ENCODE data around the gene KCNS1.
A peak's percentile ranks its signal among the peaks of the same experiment; 100 is the strongest.

KCNS1 gene

GRCh38 chr20:45105317-45105716, 4.4 kb upstream of the KCNS1 start:
- no peak for DNase-seq

DNA sequence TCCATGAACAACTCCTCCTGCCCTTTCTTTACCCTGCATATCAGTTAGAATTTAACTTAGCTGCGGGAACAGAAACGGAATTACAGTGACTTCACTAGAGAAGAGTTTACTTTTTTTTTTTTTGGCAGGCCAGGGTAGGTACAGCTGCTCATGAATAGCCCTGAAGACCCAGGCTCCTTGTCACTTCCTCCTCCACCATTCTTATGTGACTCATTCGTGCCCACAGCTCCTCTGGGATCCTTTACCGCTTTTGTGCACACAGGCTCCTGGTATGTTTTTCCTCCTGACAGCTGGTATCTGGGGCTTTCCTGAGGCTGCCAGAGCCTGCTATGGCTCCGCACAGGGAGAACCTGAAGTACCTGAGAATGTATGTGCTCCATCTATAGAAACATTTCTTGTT, 3.9 kb upstream of the KCNS1 start:
- no peak for DNase-seq

GRCh38 chr20:45103072-45103471, 2.1 kb upstream of the KCNS1 start:
- DNase-seq = no peak

DNA sequence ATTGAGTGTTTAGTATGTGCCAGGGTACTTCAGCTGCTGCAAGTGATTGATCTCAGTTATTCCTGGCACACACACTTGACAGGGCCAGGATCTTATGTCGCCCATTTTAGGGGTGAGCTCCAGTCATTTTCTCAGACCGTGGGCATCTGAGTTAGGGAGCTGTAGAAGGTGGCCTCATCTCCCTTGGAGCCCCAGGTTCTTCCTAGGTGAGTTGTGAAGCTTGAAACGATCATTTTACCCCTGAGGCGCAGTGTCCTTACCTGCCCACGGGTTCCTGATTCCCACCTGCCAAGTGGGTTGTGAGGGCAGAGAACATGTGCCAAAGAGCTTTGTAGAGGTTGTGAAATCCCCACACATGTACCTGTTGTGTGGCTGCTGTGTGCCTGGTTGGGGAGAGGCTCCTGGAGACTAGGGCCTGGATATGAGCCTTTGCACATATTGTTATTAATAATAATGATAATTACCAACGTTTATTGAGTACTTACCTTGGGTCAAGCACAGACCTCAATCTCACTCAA, 465 bp upstream of the KCNS1 start:
- no peak for DNase-seq

DNA sequence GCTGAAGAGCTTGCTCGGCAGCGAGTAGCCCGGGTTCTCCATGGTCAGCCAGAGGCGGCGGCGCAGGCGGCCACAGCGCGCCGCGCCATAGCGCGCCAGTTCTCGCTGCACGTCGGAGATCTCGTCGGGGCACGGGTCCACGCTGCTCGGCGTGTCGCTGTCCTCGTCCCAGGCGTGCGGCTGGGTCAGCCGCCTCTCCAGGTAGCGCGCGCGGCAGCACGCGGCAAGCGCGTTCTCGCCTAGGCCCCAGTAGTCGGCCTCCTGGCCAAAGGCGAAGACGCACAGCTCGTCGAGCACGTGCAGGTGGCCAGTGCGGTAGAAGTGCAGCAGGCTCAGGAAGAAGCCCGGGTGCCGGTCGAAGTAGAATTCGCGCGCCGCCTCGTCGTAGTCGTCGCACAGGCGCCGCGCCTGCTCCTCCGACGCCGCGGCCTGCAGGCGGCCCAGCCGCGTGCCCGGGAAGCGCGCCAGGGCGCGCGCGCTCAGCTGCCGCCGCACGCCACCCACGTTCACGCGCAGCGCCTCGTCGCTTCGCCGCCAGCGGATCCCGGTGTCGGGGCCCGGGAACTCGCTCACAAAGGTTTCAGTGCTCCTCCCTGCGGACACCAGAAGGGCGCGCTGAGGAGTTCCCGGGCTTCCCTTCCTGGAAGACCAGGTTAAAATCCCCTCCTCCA, 2.7 kb downstream of the KCNS1 start:
- no peak for DNase-seq

DNA sequence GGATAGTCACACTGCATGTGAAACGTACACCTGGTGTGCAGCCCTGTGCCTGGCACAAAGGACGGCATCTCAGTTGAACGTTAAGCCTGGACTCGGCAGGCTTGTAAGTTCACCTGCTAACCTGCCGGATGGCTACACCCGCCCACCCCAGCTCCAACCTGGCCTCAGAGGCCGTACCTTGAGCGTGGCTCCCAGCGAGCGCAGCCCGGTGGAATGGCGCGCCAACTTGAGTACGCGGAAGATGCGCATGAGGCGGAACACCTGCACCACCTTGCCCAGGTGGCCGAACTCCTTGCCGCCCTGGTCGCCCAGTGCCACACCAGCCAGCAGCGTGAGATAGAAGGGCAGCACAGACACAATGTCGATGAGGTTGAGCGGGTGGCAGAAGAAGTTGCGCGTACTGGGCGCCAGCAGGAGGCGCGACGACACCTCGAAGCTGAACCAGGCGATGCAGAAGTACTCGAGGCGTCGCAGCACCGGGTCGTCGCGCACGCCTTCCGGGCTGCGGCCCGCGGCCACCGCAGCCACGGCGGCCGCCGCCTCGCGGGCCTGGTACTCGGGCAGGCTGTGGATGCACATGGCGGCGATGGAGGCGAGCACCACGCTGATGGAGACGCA, 3.3 kb downstream of the KCNS1 start:
- no peak for DNase-seq

- no peak for DNase-seq
Observed at GRCh38 chr20:45096781-45097180, 4.1 kb downstream of the KCNS1 start.

DNA sequence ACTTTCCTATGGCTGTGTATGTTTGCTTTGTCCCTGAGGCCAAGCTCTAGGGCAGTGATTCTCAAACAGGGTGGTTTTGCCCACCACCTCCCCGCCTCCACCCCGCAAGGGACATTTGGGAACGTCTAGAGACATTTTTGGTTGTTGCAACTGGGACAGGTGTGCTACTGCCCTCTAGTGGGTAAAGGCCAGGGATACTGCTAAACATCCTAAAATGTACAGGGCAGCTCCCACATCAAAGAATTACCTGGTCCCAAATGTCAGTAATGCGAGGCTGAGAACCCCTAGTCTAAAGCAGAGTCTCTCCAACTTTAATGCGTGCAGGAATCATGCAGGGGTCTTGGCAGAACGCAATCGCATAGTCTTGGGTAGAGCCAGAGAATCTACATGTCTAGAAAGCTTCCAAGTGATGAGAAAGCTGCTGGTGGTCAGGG, 5.1 kb downstream of the KCNS1 start:
- DNase-seq = peak; percentile 32

DNA sequence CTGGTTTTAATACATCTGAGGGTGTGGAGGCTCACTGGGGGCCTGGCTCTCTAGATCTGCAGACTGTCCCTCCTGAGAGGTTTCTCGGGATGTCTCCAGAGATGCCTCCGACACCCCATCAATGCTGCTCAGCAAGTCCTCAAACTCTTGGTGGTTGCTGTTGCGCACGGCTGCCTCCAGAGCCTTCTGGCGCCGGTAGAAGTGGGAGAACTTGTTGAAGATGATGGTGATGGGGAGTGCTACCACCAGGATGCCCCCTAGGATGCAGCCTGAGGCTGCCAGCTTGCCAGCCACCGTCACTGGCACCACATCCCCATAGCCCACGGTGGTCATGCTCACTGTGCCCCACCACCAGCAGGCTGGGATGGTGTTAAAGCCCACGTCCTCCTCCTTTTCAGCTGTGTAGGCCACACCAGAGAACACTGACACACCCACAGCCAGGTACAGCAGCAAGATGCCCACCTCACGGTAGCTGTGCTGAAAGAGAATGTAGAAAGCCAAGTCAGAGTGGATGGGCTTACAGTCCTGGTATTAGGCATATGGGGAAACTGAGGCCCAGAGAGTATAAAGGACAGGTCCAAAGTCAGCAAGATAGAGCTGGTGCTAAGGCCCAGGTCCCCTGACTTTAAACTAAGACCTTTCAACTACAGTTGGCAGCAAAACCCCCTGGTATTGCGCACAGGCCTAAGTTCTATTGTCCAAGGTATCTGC, 5.9 kb downstream of the KCNS1 start:
- no peak for DNase-seq

DNA sequence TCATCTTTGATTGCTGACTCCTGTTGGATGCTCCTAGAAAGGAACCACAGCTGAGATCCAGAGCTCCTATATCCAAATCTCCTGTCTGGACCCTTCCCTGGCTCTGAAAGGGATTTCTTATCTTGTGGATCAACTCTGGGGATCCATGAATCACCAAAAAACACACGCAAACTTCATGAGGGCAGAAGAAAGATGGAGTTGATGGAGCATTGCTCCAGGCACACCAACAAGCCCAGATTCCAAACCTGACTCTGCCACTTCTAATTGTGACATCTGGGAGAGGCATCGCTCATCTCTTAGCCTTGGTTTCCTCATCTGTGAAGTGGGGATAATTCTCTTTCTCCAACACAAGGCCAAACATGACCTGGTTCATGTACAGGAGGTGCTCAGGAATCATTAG, 6.7 kb downstream of the KCNS1 start:
- DNase-seq = no peak

DNA sequence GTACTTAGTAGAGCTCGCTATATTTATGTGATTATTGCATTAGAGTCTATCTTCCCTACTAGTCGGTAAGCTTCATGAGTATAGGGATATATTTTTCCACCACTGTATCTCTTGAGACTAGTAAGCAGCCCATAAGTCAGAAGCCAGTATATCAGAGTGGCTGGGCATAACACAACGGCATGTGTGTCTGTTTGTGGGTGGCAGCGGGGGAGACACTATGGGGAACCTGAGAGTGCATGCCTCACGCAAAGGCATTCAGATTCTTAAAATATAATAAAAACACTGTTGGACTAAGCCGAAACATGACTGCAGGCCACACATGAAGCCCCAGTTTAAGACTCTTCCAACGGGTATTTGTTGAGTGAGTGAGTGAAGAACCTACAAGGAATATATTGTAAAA, 8.0 kb downstream of the KCNS1 start:
- DNase-seq = no peak

GRCh38 chr20:45091366-45091765, 9.6 kb downstream of the KCNS1 start:
- DNase-seq = no peak

DNA sequence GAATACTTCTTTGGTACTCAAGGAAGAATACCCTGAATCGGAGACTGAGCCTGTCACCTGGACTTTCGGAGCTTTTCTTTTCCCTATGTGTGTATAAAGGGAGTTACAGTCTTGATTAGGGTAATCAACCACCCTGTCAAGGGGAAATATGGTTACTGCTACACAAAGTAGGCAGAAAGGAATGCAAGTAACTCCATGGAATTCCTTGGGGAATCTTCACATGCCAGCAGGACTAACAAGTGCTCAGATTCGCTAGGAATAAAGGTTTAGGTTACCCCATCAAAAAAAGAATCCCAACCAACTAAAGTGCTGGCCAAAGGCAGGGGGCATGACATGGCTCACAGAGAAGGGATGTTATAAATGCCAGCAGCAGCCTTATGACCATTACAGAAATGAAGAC, 10.4 kb downstream of the KCNS1 start:
- no peak for DNase-seq

DNA sequence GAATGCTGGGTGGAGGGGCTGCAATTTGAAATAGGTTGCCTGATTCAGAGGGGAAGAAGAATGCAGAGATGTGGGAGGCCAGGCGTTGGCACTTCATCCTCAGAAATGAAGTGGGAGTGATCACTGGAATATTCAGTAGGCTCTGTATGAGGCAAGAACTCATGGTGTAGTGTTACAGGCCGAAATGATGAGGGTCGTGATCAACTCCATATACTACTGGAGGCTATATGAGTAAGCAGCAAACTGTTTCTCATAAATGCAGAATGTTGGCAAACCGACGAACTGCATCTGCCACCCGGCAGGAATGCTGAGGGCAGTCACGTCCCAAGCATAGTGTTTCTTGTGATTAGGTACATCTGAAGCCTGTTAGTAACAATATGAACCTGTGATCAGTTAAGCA, 12.7 kb downstream of the KCNS1 start:
- no peak for DNase-seq

DNA sequence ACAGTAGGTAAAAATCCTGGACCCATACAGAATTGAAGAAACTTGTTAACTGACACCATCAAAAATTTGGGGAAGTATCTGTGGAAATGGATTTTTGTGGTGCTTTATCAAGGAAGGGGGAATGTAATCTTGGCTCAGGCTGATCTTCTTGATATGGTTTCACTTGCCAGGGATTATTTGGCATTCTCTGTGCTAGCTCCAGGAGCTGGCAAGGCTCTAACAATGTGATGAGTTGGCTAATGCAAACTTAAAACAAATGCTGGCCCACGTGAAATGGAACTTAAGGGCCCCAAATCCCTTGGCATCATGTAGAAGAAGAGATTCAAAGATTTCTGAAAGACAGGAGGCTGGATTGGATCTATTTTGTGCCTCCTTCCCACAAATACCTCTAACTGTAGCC, 13.1 kb downstream of the KCNS1 start:
- no peak for DNase-seq

GRCh38 chr20:45087097-45087790, 13.7 kb downstream of the KCNS1 start:
- no peak for DNase-seq

- no peak for DNase-seq
Observed at GRCh38 chr20:45085867-45086266, 15.1 kb downstream of the KCNS1 start.

DNA sequence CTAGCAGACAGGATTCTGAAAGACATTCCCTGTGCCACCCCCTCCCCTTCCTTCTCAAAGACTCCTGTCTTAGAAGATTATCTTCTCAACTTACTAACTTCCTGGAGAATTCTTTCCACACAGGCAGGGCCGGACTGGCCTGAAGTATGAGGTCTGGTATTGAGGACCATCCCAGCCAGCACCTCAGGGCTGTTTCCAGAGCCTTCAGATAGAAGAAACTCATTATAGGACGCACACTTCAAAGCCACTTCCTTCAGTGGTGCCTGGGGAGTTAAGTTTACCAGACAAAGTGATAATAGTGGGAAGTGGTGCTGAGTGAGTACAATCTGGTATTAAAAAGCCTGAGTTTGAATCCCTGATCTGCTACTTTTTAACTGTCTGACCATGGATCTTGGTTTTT, 15.6 kb downstream of the KCNS1 start:
- no peak for DNase-seq

GRCh38 chr20:45083127-45083526, 17.8 kb downstream of the KCNS1 start:
- no peak for DNase-seq

DNA sequence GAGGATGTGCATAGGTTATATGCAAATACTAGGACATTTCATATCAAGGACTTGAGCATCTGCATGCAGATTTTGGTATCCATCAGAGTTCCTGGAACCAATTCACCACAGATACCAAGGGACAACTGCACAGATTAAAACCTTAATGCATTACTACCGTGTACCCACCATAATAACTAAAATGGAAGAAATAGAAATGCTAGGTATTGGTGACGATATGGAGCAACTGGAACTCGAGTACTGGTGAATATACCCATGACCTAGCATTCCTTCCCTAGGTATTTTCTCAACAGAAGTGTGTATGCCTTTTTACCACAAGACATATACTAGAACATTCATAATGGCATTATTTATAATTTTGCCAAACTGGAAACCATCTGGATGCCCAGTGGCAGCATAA, 18.5 kb downstream of the KCNS1 start:
- DNase-seq = no peak

GRCh38 chr20:45080867-45081624, 19.9 kb downstream of the KCNS1 start:
- DNase-seq = no peak

DNA sequence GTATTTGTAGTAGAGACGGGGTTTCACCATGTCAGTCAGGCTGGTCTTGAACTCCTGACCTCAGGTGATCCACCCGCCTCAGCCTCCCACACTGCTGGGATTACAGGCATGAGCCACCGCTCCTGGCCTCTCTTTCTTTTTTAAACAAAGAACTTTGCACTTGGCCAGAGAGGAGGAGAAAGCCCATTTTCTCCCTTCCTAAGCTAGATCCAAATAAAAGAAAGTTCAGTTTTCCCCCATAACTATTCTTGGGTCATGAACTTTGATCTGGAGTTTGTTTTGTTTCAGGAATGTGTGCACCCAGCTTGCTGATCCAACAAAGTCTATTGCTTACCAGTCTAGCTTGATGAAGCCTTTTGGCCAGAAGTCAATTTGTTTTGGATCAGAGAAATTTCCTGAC, 23.4 kb downstream of the KCNS1 start:
- DNase-seq = no peak

- DNase-seq = no peak
Observed at GRCh38 chr20:45073221-45073620, 27.7 kb downstream of the KCNS1 start.

Measured in NCI-H146 (cell line).